Measurements from ENCODE around the gene KLK6. TPM values are rescaled to one million over a fixed set of nuclear protein-coding genes. Genes with fewer than 3 reads are reported as not detected.

The KLK6 gene
- total and polyA plus RNA-seq, 2 of the 13 experiments (the other 11 are each of a cell fraction or from before 2014, with no cell fraction given) = 0.15 to 1.8 TPM

- TF ChIP-seq ZNF597 (CRISPR knock-in tag; IDR thresholded peaks at IDR 0.05) (no peak), KLF12 (CRISPR knock-in tag; IDR thresholded peaks at IDR 0.05; ENCODE audit: borderline replicate concordance) (no peak), ZNF543 (CRISPR knock-in tag; IDR thresholded peaks at IDR 0.05) (no peak), NR1H2 (CRISPR knock-in tag; IDR thresholded peaks at IDR 0.05; ENCODE audit: borderline replicate concordance, low read depth) (no peak), ZSCAN21 (CRISPR knock-in tag; IDR thresholded peaks at IDR 0.05; ENCODE audit: borderline replicate concordance) (no peak)
- TF ChIP-seq, protein P1, sequence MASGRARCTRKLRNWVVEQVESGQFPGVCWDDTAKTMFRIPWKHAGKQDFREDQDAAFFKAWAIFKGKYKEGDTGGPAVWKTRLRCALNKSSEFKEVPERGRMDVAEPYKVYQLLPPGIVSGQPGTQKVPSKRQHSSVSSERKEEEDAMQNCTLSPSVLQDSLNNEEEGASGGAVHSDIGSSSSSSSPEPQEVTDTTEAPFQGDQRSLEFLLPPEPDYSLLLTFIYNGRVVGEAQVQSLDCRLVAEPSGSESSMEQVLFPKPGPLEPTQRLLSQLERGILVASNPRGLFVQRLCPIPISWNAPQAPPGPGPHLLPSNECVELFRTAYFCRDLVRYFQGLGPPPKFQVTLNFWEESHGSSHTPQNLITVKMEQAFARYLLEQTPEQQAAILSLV (CRISPR knock-in tag; IDR thresholded peaks at IDR 0.05; ENCODE audit: borderline replicate concordance) = no peak
Observed at GRCh38 chr19:51009061-51009891, 39.9 kb upstream of the KLK6 start (continued).

DNA sequence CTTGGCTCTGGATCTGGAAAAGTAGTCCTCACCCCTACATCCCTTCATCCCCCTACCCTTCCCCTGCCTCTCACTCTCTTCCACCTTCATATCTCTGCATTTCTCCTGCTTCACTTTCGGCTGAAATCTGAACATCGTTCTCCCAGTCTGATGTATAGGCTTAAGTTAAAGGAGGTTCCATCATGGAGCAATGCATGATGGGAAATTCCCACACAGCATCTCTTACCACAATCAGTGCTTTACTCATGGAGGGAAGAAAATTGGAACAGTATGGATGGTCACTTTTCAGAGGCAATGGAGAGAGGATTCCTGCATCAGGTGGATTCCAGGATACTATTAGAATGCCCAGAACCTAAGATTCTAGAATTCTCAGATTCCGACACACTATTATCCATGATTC is 38.1 kb upstream of the KLK6 start:
- FAIRE-seq = no peak
- no peak overlapping the region for H3K27ac ChIP-seq (ENCODE audit: extremely low read length, insufficient read depth, low read length)
- no peak overlapping the region for H3K4me3 ChIP-seq (replicated peaks in 1 of 3; ENCODE audit: insufficient read depth in 1 of 3, low read depth in 2 of 3, low read length in 3 of 3)
- H3K4me1 ChIP-seq (ENCODE audit: insufficient read depth, low read length) = no peaks in the 10 kb centered on the region
- intact Hi-C loops (cut with micrococcal nuclease; ENCODE audit: unreplicated experiment) (no loop called here), in situ Hi-C loops (cut with HindIII; ENCODE audit: extremely low pct_ligation_motif_present, low pct_unique_long_range_greater_than_20kb) (no loop called here)
- ChIA-PET POLR2A (no interaction called here), CTCF (ENCODE audit: low intra/inter-chr PET ratio, low total read pairs) (no interaction called here)
- H3K4me2 ChIP-seq (ENCODE audit: low read depth, low read length) = no peak overlapping the region
- H4K20me1 ChIP-seq (ENCODE audit: insufficient read depth, low read length) = no peaks in the 10 kb centered on the region
- H3K36me3 ChIP-seq (replicated peaks in 1 of 2; ENCODE audit: control insufficient read depth in 1 of 2, insufficient read depth in 2 of 2, low read length in 2 of 2) = no peaks in the 10 kb centered on the region
- no TSS peak for BruUV-seq (replicated peaks)
- no peak for DNase-seq (ENCODE audit: low spot score)
- TF ChIP-seq CENPBD1 (CRISPR knock-in tag; IDR thresholded peaks at IDR 0.05; ENCODE audit: borderline replicate concordance, low read depth) (no peak), ZNF816 (CRISPR knock-in tag; IDR thresholded peaks at IDR 0.05; ENCODE audit: borderline replicate concordance) (no peak)
- no peaks in the 10 kb centered on the region for H3K9me3 ChIP-seq (ENCODE audit: low read length)
- H2AFZ ChIP-seq (ENCODE audit: low read length) = no peak overlapping the region
- no peak for ATAC-seq
- peaks cover 1 to 7% of the 10 kb centered on the region in 2 experiments; a peak in 2 of 5 replicates for H3K27me3 ChIP-seq (ENCODE audit: control insufficient read depth in 1 of 2, insufficient read depth in 2 of 2, low read length in 2 of 2)
- H3K79me2 ChIP-seq (ENCODE audit: insufficient read depth, low read length) = no peaks in the 10 kb centered on the region
- 37% methylated on average over 3 of the region's 3 CpGs for WGBS (ENCODE audit: low lambda C conversion rate)
- no peak overlapping the region for H3K9ac ChIP-seq (ENCODE audit: insufficient read depth, low read depth, low read length)

Data from HepG2 (cell line).